HL-60 (cell line): ENCODE measurements around the gene SOWAHA.

Source experiments
- DNase-seq, 2 experiments: peaks; one replicate each; pipeline ENCODE4 v3.0.0-alpha.2; 2010 to 2020; ENCODE audit warnings: low read depth in 1 of 2, low spot score in 1 of 2
- H3K27ac ChIP-seq: fragments of 250-450 bp; sonication (Bioruptor Pico); replicated peaks from 2 replicates; pipeline ENCODE4 v1.5.1; 2020; ENCODE audit warnings: mild to moderate bottlenecking, moderate library complexity
- H3K27me3 ChIP-seq: fragments of 250-450 bp; sonication (Bioruptor Pico); 2 replicates; pipeline ENCODE4 v1.5.1; 2021; ENCODE audit warnings: mild to moderate bottlenecking, moderate library complexity; ENCODE audit not compliant: insufficient read depth, poor library complexity, severe bottlenecking
- H3K4me3 ChIP-seq: replicated peaks from 2 replicates; pipeline ENCODE4 v1.5.1; 2011; ENCODE audit warnings: mild to moderate bottlenecking, control low read depth, low read length; ENCODE audit not compliant: insufficient read depth
- GABPA ChIP-seq: IDR thresholded peaks from 2 replicates; pipeline ENCODE4 v1.6.1; 2012; ENCODE audit warnings: low read depth
- POLR2AphosphoS5 ChIP-seq: IDR thresholded peaks from 2 replicates; pipeline ENCODE4 v1.6.1; 2012; ENCODE audit warnings: low read depth
- SPI1 ChIP-seq: IDR thresholded peaks from 2 replicates; pipeline ENCODE4 v1.6.1; 2012; ENCODE audit warnings: low read depth, mild to moderate bottlenecking, borderline replicate concordance
- TF ChIP-seq, protein P1 (sequence below): IDR thresholded peaks from one replicate; pipeline ENCODE4 v1.5.1; 2011; ENCODE audit warnings: low read length, control low read depth, inconsistent platforms; ENCODE audit not compliant: insufficient read depth
- TF ChIP-seq, protein P2 (sequence below): IDR thresholded peaks from 2 replicates; pipeline ENCODE4 v1.6.1; 2012; ENCODE audit warnings: low read depth; ENCODE audit not compliant: insufficient replicate concordance

Gene SOWAHA

DNA sequence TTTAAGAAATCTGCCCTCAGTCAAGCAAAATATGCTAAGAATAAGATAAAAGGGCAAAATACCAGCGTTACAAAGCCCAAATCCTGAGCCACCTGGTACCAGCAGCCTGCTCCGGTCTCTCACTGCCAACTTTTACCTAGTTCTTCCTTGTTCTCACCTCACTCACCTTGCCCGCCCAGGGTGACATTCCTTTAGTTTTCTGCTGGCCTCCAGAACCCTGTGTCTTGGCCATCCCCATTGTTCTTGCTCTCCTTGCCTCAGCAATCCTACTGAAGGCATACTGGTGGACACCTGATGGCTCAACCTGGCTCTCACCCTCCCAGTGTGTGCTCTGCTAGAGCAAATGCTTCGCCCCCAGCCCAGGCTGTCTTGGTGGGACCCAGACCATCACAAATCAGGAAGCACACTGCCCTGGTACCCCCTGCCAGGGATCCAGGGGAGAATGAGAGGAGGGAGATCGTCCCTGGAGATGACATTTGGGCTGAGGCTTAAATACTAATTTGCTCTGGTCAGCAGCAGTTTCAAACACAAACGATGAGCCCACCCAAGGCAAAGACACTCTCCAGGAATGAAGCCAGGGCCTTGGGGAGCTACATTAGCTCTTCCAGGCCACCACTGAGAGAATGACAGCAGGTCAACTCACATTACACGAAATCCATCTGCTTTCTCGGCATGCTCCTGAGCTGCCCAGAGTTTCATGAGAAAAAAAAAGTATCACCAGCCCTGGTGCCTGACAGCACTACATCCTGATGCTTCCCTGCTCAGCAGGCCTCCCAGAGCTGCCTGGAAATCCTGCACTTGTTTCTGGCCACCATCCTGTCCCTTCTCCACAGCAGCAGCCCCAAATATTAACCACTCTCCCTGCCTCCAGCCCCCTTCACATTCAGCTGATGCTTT is 23.9 kb upstream of the SOWAHA start:
- TF ChIP-seq SPI1 (no peak), GABPA (no peak), POLR2AphosphoS5 (no peak)
- TF ChIP-seq, protein P1, sequence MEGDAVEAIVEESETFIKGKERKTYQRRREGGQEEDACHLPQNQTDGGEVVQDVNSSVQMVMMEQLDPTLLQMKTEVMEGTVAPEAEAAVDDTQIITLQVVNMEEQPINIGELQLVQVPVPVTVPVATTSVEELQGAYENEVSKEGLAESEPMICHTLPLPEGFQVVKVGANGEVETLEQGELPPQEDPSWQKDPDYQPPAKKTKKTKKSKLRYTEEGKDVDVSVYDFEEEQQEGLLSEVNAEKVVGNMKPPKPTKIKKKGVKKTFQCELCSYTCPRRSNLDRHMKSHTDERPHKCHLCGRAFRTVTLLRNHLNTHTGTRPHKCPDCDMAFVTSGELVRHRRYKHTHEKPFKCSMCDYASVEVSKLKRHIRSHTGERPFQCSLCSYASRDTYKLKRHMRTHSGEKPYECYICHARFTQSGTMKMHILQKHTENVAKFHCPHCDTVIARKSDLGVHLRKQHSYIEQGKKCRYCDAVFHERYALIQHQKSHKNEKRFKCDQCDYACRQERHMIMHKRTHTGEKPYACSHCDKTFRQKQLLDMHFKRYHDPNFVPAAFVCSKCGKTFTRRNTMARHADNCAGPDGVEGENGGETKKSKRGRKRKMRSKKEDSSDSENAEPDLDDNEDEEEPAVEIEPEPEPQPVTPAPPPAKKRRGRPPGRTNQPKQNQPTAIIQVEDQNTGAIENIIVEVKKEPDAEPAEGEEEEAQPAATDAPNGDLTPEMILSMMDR, result no peak
- TF ChIP-seq, protein P2, sequence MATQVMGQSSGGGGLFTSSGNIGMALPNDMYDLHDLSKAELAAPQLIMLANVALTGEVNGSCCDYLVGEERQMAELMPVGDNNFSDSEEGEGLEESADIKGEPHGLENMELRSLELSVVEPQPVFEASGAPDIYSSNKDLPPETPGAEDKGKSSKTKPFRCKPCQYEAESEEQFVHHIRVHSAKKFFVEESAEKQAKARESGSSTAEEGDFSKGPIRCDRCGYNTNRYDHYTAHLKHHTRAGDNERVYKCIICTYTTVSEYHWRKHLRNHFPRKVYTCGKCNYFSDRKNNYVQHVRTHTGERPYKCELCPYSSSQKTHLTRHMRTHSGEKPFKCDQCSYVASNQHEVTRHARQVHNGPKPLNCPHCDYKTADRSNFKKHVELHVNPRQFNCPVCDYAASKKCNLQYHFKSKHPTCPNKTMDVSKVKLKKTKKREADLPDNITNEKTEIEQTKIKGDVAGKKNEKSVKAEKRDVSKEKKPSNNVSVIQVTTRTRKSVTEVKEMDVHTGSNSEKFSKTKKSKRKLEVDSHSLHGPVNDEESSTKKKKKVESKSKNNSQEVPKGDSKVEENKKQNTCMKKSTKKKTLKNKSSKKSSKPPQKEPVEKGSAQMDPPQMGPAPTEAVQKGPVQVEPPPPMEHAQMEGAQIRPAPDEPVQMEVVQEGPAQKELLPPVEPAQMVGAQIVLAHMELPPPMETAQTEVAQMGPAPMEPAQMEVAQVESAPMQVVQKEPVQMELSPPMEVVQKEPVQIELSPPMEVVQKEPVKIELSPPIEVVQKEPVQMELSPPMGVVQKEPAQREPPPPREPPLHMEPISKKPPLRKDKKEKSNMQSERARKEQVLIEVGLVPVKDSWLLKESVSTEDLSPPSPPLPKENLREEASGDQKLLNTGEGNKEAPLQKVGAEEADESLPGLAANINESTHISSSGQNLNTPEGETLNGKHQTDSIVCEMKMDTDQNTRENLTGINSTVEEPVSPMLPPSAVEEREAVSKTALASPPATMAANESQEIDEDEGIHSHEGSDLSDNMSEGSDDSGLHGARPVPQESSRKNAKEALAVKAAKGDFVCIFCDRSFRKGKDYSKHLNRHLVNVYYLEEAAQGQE, result no peak
- Histone ChIP-seq H3K27ac (no peak overlapping the region), H3K27me3 (no peaks in the 10 kb centered on the region), H3K4me3 (no peak overlapping the region)
- no peak for DNase-seq

DNA sequence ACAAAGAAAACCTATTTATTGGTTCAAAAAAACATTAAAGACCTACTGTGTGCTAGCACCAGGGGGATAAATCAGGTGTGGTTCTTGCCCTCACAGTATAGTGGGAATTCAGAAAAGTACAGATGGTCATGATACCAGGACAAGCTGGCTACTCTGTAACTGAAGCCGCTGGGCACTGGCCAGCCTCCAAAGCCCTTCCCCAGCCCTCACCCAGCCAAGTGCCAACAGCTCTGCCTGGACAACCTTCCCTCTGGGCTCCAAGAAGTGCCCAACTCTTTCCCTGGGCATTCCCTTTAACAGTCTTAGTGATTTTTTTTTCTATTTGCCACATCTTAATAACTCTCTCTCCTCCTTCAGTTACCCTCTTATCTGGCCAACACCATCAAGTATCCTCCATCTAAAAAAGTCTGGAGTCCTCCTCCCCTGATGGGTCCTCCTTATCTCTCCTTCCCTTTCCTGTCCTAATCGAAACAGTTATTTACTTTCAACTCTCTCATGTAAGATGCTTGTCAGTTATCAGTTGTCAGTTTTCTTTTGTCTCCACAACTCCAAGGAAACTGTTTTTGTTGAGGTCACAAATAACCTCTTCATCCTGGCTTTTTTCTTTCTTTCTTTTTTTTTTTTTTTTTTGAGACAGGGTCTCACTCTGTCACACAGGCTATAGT is 22.8 kb upstream of the SOWAHA start:
- TF ChIP-seq POLR2AphosphoS5 (no peak), SPI1 (no peak), GABPA (no peak)
- TF ChIP-seq, protein P1, result no peak
- TF ChIP-seq, protein P2, result no peak
- no peak for DNase-seq
- Histone ChIP-seq H3K4me3 (no peak overlapping the region), H3K27ac (no peak overlapping the region), H3K27me3 (no peaks in the 10 kb centered on the region)

DNA sequence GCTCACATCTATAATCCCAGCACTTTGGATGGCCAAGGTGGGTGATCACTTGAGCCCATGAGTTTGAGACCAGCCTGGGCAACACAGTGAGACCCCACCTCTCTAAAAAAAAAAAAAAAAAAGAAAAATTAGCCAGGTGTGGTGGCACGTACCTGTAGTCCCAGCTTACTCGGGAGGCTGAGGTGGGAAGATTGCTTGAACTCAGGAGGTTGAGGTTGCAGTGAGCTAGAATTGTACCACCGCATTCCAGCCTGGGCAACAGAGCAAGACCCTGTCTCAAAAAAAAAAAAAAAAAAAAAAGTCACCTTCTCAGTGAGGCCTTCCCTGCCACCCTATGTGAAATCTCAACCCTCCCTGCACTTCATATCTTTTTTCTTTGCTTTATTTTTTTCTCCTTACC is 22.1 kb upstream of the SOWAHA start:
- Histone ChIP-seq H3K27me3 (no peaks in the 10 kb centered on the region), H3K4me3 (no peak overlapping the region), H3K27ac (no peak overlapping the region)
- no peak for DNase-seq
- TF ChIP-seq, protein P1, result no peak
- TF ChIP-seq, protein P2, result no peak
- TF ChIP-seq SPI1 (no peak), GABPA (no peak), POLR2AphosphoS5 (no peak)
